AG10803 (cell line): ENCODE data around the gene SLMAP.

Experiments
- DNase-seq: peaks from one replicate; pipeline ENCODE4 v3.0.0; 2010; ENCODE audit warnings: low read depth
- H3K4me3 ChIP-seq: 2 replicates; pipeline ENCODE4 v1.5.1; 2011; ENCODE audit warnings: mild to moderate bottlenecking, low read length, control low read depth
- CTCF ChIP-seq: conservative IDR thresholded peaks from 2 replicates; pipeline ENCODE4 v1.5.1; 2011; ENCODE audit warnings: mild to moderate bottlenecking, low read length, control low read depth, inconsistent platforms

The SLMAP gene

DNA sequence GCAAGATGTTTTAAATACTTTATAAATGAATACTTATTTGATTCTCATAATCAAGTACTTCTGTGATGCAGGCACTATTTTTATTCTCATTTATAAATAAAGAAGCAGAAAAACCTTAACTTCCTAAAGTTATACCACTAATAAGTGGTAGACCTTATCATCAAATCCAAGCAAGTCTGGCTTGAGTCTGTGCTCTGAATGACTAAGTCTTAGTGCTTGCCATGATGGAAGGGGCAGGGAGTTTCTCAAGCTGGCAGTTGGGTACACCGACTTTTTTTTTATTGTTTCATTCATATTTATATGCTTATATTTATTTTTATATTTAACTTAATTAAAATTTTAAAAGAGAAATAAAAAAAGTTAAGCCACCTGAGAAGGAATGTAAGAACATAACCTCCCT is 23.6 kb downstream of the SLMAP start:
- no peak for TF ChIP-seq CTCF
- no peak overlapping the region for H3K4me3 ChIP-seq
- DNase-seq, result no peak

GRCh38 chr3:57783186-57784088 is 27.3 kb downstream of the SLMAP start:
- no peak for DNase-seq
- no peak for TF ChIP-seq CTCF

GRCh38 chr3:57784089-57784735 is 28.1 kb downstream of the SLMAP start:
- no peak for TF ChIP-seq CTCF
- no peak overlapping the region for H3K4me3 ChIP-seq

More at GRCh38 chr3:57783186-57784088, 27.3 kb downstream of the SLMAP start:
- no peak overlapping the region for H3K4me3 ChIP-seq

DNA sequence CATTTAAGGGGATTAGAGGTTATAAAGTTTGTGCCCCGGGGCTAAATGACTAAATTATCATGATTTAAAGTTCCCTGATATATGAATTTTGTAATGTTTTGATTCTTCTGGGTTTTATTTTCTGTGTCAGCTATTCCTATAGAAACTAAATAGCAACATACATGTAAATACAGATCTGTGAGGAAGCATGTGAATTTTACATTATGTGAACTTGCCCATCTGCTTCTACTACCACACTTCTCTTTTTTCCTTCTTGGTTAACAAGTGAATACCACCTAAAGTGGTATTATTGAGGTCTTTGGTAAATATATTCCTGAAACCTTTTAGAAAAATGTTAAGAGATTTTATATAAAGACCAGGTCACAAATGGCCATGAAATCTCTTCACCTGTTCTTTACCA is 29.3 kb downstream of the SLMAP start:
- H3K4me3 ChIP-seq, result no peak overlapping the region
- DNase-seq, result no peak
- no peak for TF ChIP-seq CTCF

More at GRCh38 chr3:57784089-57784735, 28.1 kb downstream of the SLMAP start:
- DNase-seq, result no peak

- H3K4me3 ChIP-seq, result no peak overlapping the region
- TF ChIP-seq CTCF, result no peak
- DNase-seq, result no peak
Measured at GRCh38 chr3:57787867-57788623, 31.9 kb downstream of the SLMAP start.

DNA sequence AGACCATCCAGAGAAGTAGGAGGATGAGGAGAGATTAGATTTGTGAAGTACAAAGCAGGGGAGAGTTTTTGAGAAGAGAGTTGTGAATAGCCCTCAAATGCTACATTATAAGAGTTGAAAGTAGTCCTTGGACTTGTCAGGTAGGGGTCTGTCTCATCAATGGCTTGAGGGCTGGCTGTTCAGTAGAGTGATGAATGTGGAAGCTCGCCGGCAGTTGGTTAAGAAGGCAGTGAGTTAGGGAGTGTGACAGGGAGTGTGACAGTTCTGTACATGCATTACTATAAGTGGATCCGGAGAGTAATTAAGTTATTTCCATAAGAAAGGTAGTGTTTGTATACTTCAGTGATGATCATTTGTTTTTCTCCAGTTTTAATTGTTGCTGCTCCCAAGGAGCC is 32.5 kb downstream of the SLMAP start:
- no peak for DNase-seq
- no peak for TF ChIP-seq CTCF
- no peak overlapping the region for H3K4me3 ChIP-seq
